ENCODE results near the gene KIF26B. TPM values are rescaled to one million over a fixed set of nuclear protein-coding genes. Genes with fewer than 3 reads are reported as not detected.

KIF26B gene
- total RNA-seq, 1 donor from 2014 or later: 0.02 TPM

- intact Hi-C loops (cut with micrococcal nuclease): no loop called here
Observed at GRCh38 chr1:245412306-245412705, 257.5 kb downstream of the KIF26B start.

- intact Hi-C loops (cut with micrococcal nuclease): no loop called here
Observed at GRCh38 chr1:245416781-245417180, 262.0 kb downstream of the KIF26B start.

GRCh38 chr1:245418077-245418476 is 263.3 kb downstream of the KIF26B start:
- intact Hi-C loops (cut with micrococcal nuclease): no loop called here

DNA sequence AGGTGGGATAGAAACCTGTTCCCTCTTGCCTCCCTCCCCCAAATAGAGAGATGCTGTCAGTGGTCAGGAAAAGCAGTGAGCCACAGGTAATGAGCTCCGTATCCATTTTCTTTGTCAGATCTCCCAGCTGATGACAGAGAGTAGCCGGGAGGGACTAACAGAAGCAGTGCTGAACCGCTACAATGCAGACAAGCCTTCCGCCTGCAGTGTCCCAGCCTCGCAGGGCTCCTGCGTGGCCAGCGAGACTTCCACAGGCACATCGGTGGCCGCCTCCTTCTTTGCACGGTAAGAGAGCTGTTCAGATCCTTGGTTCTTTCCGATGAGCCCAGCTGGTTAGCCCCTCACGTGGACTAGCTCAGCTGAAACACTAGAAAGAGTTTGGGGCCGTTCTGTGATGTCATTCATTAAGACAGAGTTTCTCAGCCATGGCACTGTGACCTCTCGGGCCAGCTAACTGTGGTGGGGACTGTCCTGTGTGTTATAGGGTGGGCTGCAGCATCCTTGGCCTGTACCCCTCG is 264.7 kb downstream of the KIF26B start:
- intact Hi-C loops (cut with micrococcal nuclease): no loop called here

DNA sequence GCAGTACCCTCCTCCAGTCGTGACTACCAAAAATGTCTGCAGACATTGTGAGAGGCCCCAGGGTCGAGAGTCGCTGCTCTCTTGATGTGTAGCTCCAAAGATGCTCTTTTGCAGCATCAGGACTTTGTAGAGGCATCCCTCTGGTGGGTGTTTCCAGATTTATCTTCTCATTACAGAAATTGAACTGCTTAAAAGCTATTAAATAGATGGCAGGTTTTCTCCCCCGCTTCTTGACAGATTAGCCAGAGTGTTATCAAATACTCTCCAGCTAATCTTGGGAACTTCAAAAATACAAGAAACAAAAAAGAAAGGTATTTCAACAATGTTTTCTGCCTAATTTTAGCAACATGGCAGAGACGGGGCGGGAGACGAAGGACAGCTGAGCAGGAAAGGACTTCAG is 265.2 kb downstream of the KIF26B start:
- intact Hi-C loops (cut with micrococcal nuclease): no loop called here

DNA sequence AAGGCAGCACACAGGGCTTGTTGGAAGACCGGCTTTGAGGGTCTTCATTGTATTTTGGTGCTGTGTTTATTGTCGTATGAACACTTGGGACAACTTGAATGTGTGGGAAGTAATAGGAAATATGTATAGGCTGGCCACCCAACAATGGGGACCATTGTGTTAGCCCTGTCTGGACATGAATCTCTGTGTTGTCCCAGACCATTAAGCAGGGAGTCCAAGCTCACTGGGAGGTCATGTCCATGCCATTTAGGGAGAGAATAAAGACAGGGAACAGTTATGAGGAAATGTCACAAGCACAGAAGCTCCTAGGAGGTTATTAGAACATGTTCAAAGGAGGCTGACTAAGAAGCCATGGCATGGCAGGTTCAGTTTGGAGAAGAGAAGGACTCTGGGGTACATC is 266.1 kb downstream of the KIF26B start:
- intact Hi-C loops (cut with micrococcal nuclease): no loop called here

DNA sequence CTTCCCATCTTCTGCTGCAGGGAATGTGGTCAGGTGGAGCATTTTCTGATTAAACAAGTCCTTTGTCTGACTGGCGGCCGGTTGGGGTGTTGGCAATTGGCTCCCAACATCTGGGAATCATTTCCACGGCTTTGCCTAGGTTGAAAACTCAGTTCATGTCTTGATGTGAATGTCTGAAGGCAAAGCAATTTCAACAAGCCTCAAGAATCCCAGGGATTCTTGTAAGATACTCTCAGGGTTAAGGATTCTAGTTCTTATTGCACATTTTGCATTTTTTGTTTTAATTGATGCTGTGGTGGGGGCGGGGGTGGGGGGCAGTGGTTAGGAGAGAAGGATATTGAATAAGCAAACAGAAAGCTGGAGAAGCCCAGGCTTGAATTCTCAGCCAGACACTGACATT is 273.9 kb downstream of the KIF26B start:
- intact Hi-C loops (cut with micrococcal nuclease): no loop called here

DNA sequence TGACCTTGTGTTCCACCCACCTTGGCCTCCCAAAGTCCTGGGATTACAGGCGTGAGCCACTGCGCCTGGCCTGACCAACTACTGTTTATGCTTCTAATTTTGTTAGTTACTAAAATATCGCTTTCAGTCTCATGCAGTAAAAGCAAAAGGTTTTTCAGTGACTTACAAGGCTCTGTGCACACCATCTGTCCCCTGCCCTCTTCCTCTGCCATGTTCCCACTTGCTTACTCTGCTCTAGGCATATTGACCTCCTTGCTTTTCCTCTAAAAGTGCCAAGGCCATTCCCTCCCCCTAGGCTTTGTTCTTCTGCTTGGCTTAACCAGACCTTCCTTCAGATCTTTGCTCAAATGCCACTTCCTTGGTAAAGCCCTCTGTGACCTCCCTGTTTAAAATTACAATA is 276.9 kb downstream of the KIF26B start:
- intact Hi-C loops (cut with micrococcal nuclease): no loop called here

DNA sequence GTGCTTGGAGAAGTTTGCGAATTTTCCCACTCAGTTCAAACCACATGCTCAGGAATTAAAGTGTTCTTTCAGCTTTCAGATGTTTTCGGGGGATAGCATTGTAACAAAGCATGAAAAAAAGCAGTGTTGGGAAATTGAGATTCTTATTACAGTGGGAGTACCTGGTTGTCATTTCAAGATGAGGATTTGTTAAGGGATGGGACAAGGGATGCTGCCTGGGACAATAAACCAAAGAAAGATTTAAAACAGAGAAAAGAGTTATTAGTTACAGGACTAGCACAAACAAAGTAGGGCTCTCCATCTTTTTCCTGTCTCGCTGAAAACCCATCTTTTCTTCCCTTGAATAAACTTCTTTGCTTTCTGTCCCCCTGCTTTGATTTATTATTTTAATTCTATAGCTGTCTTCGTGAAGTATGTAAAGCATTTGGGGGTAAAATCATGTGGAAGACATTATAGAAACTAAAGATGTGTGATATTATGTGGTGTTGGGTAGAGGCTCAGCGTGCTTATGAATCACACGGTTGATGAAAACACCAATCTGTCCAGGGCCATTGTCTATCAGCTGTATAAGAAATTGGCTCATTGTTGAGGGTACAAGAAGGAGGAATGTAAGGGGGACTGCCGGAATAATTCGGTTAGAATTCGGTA is 277.6 kb downstream of the KIF26B start:
- intact Hi-C loops (cut with micrococcal nuclease): no loop called here

DNA sequence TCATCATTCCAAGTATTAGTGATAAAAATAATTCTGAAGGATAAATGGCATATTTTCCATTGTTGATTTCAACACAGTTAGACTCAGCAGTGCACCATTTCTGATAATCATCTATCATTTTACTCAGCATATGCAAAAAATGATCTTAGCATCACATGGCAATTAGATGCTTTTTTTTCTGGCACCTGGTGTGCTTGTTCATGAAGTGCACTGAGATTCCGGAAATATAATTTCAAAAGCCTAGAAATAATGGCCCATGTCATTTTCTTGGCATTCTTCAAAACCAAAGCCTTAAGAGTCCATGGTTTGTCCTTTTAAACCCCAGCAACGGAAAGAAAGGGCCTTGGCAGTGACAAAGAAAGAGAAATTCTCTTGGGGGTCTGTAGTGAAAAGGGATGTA is 278.8 kb downstream of the KIF26B start:
- intact Hi-C loops (cut with micrococcal nuclease): no loop called here

- intact Hi-C loops (cut with micrococcal nuclease): no loop called here
Observed at GRCh38 chr1:245434280-245434679, 279.5 kb downstream of the KIF26B start.

DNA sequence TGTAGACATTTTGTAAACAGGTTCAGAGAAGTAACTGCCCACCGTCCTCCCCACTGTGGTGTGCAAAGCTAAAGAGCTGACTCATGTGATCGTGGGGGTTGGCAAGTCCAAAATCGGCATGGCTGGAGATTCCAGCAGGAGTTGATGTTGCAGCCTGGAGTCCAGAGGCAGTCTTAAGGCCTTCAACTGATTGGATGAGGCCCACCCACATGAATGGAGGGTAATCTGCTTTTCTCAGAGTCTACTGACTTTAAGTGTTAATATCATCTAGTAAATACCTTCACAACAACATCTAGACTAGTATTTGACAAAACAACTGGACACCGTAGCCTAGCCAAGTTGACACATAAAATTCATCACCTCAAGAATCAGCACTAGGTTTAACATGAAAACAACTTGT is 281.6 kb downstream of the KIF26B start:
- intact Hi-C loops (cut with micrococcal nuclease): no loop called here

- intact Hi-C loops (cut with micrococcal nuclease): no loop called here
Observed at GRCh38 chr1:245437369-245438062, 282.7 kb downstream of the KIF26B start.

- intact Hi-C loops (cut with micrococcal nuclease): no loop called here
Observed at GRCh38 chr1:245440922-245441321, 286.1 kb downstream of the KIF26B start.

- intact Hi-C loops (cut with micrococcal nuclease): no loop called here
Observed at GRCh38 chr1:245441689-245442088, 286.9 kb downstream of the KIF26B start.

GRCh38 chr1:245444147-245444828 is 289.5 kb downstream of the KIF26B start:
- intact Hi-C loops (cut with micrococcal nuclease): no loop called here

DNA sequence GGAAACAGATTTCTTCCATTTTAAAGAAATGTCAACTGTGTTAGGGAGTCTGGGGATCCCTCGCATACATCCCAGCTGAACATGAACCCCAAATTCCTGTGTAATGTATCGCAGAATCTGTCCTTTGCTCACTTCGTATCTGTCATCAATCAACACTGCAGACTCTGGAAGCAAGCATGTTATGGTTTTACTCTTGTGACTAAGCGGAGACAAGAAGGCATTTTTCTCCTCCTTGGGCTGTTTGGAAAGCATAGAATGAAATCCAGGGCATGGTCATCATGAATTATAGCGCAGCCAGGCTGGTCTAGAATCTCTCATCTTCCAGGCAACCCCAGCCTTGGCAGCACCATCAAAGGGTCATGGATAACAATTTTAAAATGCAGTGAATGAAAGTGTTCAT is 290.2 kb downstream of the KIF26B start:
- intact Hi-C loops (cut with micrococcal nuclease): no loop called here

GRCh38 chr1:245448531-245448930 is 293.7 kb downstream of the KIF26B start:
- intact Hi-C loops (cut with micrococcal nuclease): no loop called here

- intact Hi-C loops (cut with micrococcal nuclease): no loop called here
Observed at GRCh38 chr1:245448975-245449431, 294.2 kb downstream of the KIF26B start.

- intact Hi-C loops (cut with micrococcal nuclease): no loop called here
Observed at GRCh38 chr1:245453541-245453940, 298.8 kb downstream of the KIF26B start.

DNA sequence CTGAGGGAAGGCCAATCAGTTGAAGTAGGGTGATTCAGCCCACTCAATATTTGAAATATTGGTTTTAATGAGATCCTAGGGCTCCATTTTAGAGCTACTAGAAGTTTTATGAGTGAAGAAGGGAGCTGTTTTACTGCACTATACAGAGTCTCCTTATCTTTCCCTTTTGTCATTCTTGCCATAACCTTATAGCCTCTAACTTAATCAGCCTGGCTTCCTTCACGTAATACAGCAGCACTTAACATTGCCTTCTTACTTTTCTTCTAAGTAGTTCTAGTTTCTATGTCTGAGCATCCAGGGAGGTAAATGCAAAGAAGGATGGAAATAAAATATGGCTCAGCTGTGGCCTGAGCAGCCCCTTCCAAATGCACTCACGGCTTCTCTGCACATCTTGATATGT is 299.3 kb downstream of the KIF26B start:
- intact Hi-C loops (cut with micrococcal nuclease): no loop called here

GRCh38 chr1:245457562-245457961 is 302.8 kb downstream of the KIF26B start:
- intact Hi-C loops (cut with micrococcal nuclease): no loop called here
